Measurements from ENCODE around the gene SPSB3. TPM values are rescaled to one million over a fixed set of nuclear protein-coding genes. Genes with fewer than 3 reads are reported as not detected.
A peak's percentile ranks its signal among the peaks of the same experiment; 100 is the strongest.

SPSB3 gene
- total and polyA plus RNA-seq, 9 of the 15 experiments (the other 6 are each of a cell fraction or from before 2014, with no cell fraction given), result 0.39 to 37.4 (median 7.1) TPM

DNA sequence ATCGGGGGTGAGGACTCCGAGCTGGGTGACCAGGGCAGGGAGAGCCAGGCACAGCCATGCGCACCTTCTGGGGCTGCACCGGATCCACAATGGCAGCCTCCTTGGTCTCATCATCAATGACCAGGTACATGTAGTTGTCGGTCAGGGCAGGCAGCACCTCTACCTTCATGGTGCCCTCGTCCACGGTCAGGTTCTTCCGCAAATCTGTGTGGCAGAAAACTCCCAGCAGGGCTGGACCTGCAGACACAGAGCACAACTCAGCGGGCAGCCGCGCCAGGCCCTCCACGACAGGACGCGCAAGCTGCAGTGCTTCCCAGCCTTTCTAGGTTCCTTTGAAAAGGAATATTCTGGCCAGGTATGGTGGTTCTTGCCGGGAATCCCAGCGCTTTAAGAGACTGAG, 40.4 kb upstream of the SPSB3 start:
- in situ Hi-C loops (cut with MboI), result no loop called here
- peaks cover 3 to 57% of the 10 kb centered on the region in 2 experiments; a peak in 3 of 5 replicates for H3K4me1 ChIP-seq (replicated peaks in 1 of 2; ENCODE audit: control insufficient read depth in 2 of 2, insufficient read depth in 2 of 2, low read length in 2 of 2)
- DNase-seq (ENCODE audit: extremely low read depth in 1 of 4, low spot score in 3 of 4) (no peak), FAIRE-seq (no peak), ATAC-seq (no peak)
- intact Hi-C loops (cut with micrococcal nuclease), result no loop called here
- peak overlapping the region in 1 of 2 experiments; percentile 22; a peak in 1 of 4 replicates for H3K9ac ChIP-seq (ENCODE audit: insufficient read depth in 1 of 2, low read depth in 2 of 2, low read length in 2 of 2)
- H4K20me1 ChIP-seq (replicated peaks; ENCODE audit: control insufficient read depth, insufficient read depth, low read length), result 0 out of 2 replicates have a peak, but pooled peaks cover 6% of the 10 kb centered on the region
- CTCF ChIA-PET (ENCODE audit: low intra/inter-chr PET ratio), result no interaction called here
- H3K9me3 ChIP-seq (replicated peaks; ENCODE audit: control insufficient read depth, insufficient read depth, low read depth, low read length), result no peaks in the 10 kb centered on the region
- H3K27me3 ChIP-seq (ENCODE audit: control insufficient read depth in 2 of 2, insufficient read depth in 2 of 2, low read length in 2 of 2), result no peaks in the 10 kb centered on the region
- no peak overlapping the region for H3K27ac ChIP-seq (ENCODE audit: extremely low read depth, low read depth, low read length)
- H3K4me3 ChIP-seq, result no peak overlapping the region
- no TSS peak for BruUV-seq (replicated peaks)
- no peaks in the 10 kb centered on the region for H3K9me1 ChIP-seq (ENCODE audit: control insufficient read depth, insufficient read depth, low read length)
- H3K4me2 ChIP-seq (ENCODE audit: insufficient read depth, low read length), result no peak overlapping the region
- POLR2A ChIA-PET, result interaction anchor here (0.7 kb wide), 1 partner anchor 26 kb away, joined by 4 read pairs; no protein-coding TSS in a partner anchor
- no peak overlapping the region for H2AFZ ChIP-seq (ENCODE audit: low read depth, low read length)
- no peaks in the 10 kb centered on the region for H3K36me3 ChIP-seq (ENCODE audit: control insufficient read depth, insufficient read depth, low read length)
- WGBS (ENCODE audit: insufficient coverage, low coverage, missing lambda C conversion rate), result 89% methylated on average over 14 of the region's 16 CpGs
- peaks cover 12% of the 10 kb centered on the region for H3K79me2 ChIP-seq (ENCODE audit: control insufficient read depth, insufficient read depth, low read length)
- TF ChIP-seq FOXK2 (conservative IDR thresholded peaks at IDR 0.05 in 1 of 2, IDR thresholded peaks at IDR 0.05 in 1 of 2; ENCODE audit: low read depth in 2 of 2), result no peak
- no peak for TF ChIP-seq TBL1XR1 (IDR thresholded peaks at IDR 0.05; ENCODE audit: low read length in 2 of 2)
- TF ChIP-seq ZNF263 (CRISPR knock-in tag; IDR thresholded peaks at IDR 0.05; ENCODE audit: borderline replicate concordance), result no peak
- TF ChIP-seq RAD51 (IDR thresholded peaks at IDR 0.05; ENCODE audit: borderline replicate concordance, low read depth), result no peak
- TF ChIP-seq, protein P1, sequence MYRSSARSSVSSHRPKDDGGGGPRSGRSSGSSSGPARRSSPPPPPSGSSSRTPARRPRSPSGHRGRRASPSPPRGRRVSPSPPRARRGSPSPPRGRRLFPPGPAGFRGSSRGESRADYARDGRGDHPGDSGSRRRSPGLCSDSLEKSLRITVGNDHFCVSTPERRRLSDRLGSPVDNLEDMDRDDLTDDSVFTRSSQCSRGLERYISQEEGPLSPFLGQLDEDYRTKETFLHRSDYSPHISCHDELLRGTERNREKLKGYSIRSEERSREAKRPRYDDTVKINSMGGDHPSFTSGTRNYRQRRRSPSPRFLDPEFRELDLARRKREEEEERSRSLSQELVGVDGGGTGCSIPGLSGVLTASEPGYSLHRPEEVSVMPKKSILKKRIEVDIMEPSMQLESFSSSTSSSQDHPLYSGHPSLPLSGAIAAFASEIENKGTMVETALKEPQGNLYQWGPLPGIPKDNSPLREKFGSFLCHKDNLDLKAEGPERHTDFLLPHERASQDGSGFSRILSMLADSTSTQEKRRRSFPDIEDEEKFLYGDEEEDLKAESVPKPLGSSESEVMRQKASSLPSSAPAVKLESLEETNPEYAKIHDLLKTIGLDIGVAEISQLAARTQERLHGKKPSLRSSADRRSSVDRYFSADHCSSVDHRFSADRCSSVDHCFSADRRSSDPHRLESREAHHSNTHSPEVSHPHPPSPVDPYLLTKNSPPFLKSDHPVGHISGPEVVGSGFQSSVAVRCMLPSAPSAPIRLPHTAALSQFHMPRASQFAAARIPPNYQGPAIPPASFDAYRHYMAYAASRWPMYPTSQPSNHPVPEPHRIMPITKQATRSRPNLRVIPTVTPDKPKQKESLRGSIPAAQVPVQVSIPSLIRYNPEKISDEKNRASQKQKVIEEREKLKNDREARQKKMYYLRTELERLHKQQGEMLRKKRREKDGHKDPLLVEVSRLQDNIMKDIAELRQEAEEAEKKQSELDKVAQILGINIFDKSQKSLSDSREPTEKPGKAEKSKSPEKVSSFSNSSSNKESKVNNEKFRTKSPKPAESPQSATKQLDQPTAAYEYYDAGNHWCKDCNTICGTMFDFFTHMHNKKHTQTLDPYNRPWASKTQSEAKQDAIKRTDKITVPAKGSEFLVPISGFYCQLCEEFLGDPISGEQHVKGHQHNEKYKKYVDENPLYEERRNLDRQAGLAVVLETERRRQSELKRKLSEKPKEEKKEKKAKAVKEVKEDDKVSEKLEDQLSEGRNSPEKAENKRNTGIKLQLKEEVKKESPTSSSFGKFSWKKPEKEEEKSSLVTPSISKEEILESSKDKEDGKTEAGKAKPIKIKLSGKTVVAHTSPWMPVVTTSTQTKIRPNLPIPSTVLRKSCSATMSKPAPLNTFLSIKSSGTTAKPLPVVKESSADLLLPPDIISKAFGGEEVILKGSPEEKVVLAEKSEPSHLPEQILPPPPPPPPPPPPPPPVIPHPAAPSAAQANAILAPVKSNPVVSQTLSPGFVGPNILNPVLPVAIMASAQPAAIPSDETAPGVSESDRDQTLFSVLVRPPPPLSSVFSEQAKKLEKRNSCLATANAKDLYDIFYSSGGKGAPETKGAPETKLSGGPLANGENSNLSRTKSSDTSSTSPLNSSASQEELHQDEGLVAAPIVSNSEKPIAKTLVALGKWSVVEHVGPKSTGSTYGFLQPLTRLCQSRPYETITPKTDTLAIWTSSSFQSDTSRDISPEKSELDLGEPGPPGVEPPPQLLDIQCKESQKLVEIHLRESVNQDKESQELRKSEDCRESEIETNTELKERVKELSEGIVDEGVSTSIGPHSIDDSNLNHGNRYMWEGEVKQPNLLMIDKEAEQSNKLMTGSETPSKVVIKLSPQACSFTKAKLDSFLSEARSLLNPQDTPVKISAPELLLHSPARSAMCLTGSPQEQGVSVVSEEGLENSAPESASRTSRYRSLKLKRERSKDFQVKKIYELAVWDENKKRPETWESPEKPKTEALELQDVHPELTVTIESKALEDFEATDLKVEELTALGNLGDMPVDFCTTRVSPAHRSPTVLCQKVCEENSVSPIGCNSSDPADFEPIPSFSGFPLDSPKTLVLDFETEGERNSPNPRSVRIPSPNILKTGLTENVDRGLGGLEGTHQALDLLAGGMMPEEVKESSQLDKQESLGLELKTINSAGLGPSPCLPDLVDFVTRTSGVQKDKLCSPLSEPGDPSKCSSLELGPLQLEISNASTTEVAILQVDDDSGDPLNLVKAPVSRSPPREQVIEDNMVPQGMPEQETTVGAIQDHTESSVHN (IDR thresholded peaks at IDR 0.05; ENCODE audit: borderline replicate concordance in 1 of 2, low read depth in 1 of 2), result no peak
- no peak for TF ChIP-seq C11orf30 (IDR thresholded peaks at IDR 0.05; ENCODE audit: low read depth)
- no peak for TF ChIP-seq YY1 (IDR thresholded peaks at IDR 0.05; ENCODE audit: borderline replicate concordance in 1 of 3, control insufficient read depth in 1 of 3, extremely low read depth in 1 of 3, insufficient read depth in 3 of 3, insufficient read length in 1 of 3, insufficient replicate concordance in 2 of 3, low read depth in 1 of 3, low read length in 2 of 3)
- TF ChIP-seq SMAD1 (IDR thresholded peaks at IDR 0.05; ENCODE audit: low read depth, low read length, partially characterized antibody), result no peak
- TF ChIP-seq STAT5A (IDR thresholded peaks at IDR 0.05; ENCODE audit: borderline replicate concordance, low read length), result no peak
- TF ChIP-seq CBFA2T2 (conservative IDR thresholded peaks at IDR 0.05), result no peak
- no peak for TF ChIP-seq CBX1 (IDR thresholded peaks at IDR 0.05; ENCODE audit: low read depth)
- no peak for TF ChIP-seq CBX2 (IDR thresholded peaks at IDR 0.05; ENCODE audit: insufficient read depth, low read length, poor library complexity, severe bottlenecking)
- no peak for TF ChIP-seq DACH1 (IDR thresholded peaks at IDR 0.05; ENCODE audit: partially characterized antibody)

Measured in K562 (cell line).